Measurements from ENCODE around the gene WDR75. TPM values are rescaled to one million over a fixed set of nuclear protein-coding genes. Genes with fewer than 3 reads are reported as not detected.
A peak's percentile ranks its signal among the peaks of the same experiment; 100 is the strongest.

WDR75 gene
- total RNA-seq, 1 experiment from 2014 or later = 70.2 TPM

GRCh38 chr2:189501487-189501886, 60.2 kb downstream of the WDR75 start (continued):
- TF ChIP-seq REST (IDR thresholded peaks at IDR 0.05; ENCODE audit: low read depth) = no peak
- no peak for TF ChIP-seq EZH2 (IDR thresholded peaks at IDR 0.05)
- no peak for TF ChIP-seq ATF3 (IDR thresholded peaks at IDR 0.05)
- TF ChIP-seq ZFX (IDR thresholded peaks at IDR 0.05) = no peak
- TF ChIP-seq, protein P1, sequence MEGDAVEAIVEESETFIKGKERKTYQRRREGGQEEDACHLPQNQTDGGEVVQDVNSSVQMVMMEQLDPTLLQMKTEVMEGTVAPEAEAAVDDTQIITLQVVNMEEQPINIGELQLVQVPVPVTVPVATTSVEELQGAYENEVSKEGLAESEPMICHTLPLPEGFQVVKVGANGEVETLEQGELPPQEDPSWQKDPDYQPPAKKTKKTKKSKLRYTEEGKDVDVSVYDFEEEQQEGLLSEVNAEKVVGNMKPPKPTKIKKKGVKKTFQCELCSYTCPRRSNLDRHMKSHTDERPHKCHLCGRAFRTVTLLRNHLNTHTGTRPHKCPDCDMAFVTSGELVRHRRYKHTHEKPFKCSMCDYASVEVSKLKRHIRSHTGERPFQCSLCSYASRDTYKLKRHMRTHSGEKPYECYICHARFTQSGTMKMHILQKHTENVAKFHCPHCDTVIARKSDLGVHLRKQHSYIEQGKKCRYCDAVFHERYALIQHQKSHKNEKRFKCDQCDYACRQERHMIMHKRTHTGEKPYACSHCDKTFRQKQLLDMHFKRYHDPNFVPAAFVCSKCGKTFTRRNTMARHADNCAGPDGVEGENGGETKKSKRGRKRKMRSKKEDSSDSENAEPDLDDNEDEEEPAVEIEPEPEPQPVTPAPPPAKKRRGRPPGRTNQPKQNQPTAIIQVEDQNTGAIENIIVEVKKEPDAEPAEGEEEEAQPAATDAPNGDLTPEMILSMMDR (IDR thresholded peaks at IDR 0.05 in 2 of 3, conservative IDR thresholded peaks at IDR 0.05 in 1 of 3; ENCODE audit: borderline replicate concordance in 1 of 3, insufficient read depth in 1 of 3, low read depth in 2 of 3, low read length in 2 of 3) = no peak
- no peak for TF ChIP-seq SRF (IDR thresholded peaks at IDR 0.05; ENCODE audit: low read depth)
- no peak for TF ChIP-seq ELF1 (IDR thresholded peaks at IDR 0.05; ENCODE audit: borderline replicate concordance, low read depth)

DNA sequence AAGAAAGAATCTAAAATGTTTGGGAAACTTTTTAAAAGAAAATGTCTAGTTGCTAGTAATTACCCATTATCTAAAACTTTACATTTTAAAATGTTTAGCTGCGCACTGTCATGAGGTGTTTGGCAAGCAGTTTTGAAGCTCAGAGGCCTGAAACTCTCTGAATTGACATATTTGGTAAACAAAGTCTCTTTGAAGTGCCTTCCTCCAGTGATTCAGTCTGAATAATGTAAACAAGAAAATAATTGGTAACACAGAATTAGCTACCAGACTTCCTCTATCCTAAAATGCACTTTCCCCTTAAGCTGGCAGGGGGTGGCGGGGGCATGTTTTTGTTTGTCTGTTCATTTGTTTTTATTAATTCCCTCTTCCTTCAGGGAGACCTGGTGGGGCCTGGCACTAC, 61.4 kb downstream of the WDR75 start:
- peak overlapping the region; percentile 27 for H2AFZ ChIP-seq (ENCODE audit: low read depth, low read length, poor library complexity, severe bottlenecking)
- RAD21 ChIA-PET (ENCODE audit: low non-redundant PET in 1 of 2, low total read pairs in 2 of 2, uncharacterized antibody in 2 of 2, unreplicated experiment in 2 of 2) = no interaction called here
- TF ChIP-seq SIN3A (IDR thresholded peaks at IDR 0.05; ENCODE audit: low read depth) (no peak), ZFX (IDR thresholded peaks at IDR 0.05) (no peak), CEBPB (IDR thresholded peaks at IDR 0.05; ENCODE audit: low read depth) (no peak), EZH2phosphoT487 (IDR thresholded peaks at IDR 0.05; ENCODE audit: borderline replicate concordance) (no peak), SRF (IDR thresholded peaks at IDR 0.05; ENCODE audit: low read depth) (no peak), YY1 (IDR thresholded peaks at IDR 0.05; ENCODE audit: extremely low read depth, insufficient replicate concordance, low read depth, low read length) (no peak), TCF7L2 (IDR thresholded peaks at IDR 0.05; ENCODE audit: borderline replicate concordance, extremely low read depth, insufficient read depth, insufficient read length) (no peak)
- TF ChIP-seq, protein P1 (IDR thresholded peaks at IDR 0.05 in 2 of 3, conservative IDR thresholded peaks at IDR 0.05 in 1 of 3; ENCODE audit: borderline replicate concordance in 1 of 3, insufficient read depth in 1 of 3, low read depth in 2 of 3, low read length in 2 of 3) = no peak

More for the DNA sequence above, 61.4 kb downstream of the WDR75 start:
- ATAC-seq (no peak), DNase-seq (ENCODE audit: low read depth, low spot score) (no peak)
- Histone ChIP-seq H3K9ac (ENCODE audit: low read length) (no peak overlapping the region), H3K4me2 (ENCODE audit: low read length) (no peak overlapping the region), H3K4me3 (replicated peaks in 1 of 2; ENCODE audit: low read depth in 1 of 2, low read length in 2 of 2) (no peak overlapping the region), H3K27me3 (ENCODE audit: insufficient read depth, low read length) (no peaks in the 10 kb centered on the region), H3K9me3 (ENCODE audit: control insufficient read depth in 1 of 2, insufficient read depth in 1 of 2, low read depth in 1 of 2, low read length in 2 of 2) (no peaks in the 10 kb centered on the region), H3K27ac (ENCODE audit: low read depth, low read length) (no peak overlapping the region), H3K4me1 (ENCODE audit: control insufficient read depth in 1 of 2, insufficient read depth in 2 of 2, low read length in 2 of 2) (peaks cover 0 to 8% of the 10 kb centered on the region in 2 experiments; a peak in 2 of 4 replicates), H3K9me2 (ENCODE audit: insufficient read depth) (no peaks in the 10 kb centered on the region), H3K36me3 (ENCODE audit: control insufficient read depth in 1 of 2, insufficient read depth in 2 of 2, low read length in 2 of 2) (no peaks in the 10 kb centered on the region), H4K20me1 (ENCODE audit: insufficient read depth) (no peaks in the 10 kb centered on the region), H3K79me2 (ENCODE audit: insufficient read depth, low read length) (no peaks in the 10 kb centered on the region)
- intact Hi-C loops (cut with micrococcal nuclease) = no loop called here
- POLR2A ChIA-PET = no interaction called here
- no TSS peak for BruUV-seq (replicated peaks)
- CTCF ChIA-PET = no interaction called here
